ENCODE data around the gene SMIM30.

Gene SMIM30

DNA sequence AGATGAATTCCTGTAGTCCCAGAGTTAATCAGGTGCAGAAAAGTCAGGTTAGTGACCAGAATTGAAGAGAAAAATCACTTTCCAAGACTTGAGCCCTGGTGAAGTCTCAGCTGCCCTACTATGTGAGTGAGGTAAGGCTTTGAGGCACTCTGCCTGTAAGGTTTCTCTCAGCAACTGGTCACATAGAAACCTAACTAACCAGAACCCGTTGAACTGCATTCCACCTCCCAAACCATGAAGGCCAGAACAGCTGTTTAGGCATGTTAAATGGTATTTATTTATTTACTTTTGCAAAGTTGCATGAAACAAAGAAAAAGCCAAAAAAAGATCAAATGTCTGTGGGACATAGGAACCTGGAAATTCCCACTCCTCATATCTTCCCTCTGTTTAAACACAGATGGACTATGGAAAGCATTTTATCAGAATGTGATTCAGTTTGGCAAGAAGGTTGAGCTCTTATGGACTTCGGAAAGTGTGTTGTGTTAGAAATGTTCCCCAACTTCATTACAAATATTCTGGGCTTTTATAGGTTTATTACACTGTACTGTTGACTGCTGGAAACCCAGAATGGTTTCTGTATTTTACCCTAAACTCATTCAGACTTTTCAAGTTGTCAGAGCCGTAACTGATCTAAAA is 19.0 kb downstream of the SMIM30 start:
- no peak for DNase-seq

DNA sequence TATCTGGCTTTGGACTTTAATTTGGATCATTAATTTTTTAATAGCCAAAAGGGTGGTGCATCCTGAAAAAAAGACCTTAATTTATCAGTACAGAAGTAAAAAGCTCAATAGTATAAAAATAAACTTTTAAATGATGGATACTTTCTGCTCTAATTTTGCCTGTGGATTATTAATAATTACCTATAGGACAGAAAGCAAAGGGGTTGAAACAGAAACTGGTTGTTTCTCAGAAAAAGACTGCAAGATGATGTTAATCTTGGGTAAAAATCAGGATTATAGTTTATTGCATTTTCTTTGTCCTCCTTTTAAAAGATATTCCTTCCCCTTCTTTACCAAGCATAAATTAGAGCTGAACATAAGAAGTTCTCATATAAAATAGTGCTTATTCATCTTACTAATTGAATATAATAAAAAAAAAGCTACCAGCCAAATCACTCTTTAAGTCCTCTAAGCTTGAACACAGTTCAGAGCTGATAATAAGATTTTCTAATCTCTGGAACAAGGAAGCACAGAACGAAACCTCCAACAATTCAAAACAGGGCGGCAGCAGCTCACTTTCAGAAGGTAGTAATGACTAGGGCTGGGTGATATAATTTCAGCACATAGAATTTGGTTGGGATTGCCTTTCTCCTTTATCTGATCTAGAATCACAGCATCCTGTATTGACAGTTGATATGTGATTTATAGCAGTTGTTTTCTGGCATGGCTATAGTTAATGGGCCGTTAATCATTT is 23.7 kb downstream of the SMIM30 start:
- no peak for DNase-seq

DNA sequence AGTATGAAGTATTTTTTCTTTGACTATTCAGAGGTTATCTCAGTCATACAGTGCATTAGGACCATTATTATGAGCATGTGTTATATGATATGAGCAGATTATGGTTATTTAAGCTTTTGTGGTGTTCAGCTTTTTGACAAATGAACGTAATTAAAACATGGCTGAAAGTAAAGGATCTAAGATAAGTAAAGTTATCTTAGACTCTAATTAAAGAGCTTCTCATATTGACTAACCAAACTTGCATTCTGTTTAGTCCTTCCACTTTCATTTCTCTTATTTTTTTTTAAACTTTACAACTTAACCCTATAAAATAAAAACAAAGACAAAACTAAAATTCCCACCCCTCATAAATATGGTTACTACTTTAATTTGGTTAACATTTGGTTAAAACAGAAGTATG is 24.8 kb downstream of the SMIM30 start:
- no peak for DNase-seq

DNA sequence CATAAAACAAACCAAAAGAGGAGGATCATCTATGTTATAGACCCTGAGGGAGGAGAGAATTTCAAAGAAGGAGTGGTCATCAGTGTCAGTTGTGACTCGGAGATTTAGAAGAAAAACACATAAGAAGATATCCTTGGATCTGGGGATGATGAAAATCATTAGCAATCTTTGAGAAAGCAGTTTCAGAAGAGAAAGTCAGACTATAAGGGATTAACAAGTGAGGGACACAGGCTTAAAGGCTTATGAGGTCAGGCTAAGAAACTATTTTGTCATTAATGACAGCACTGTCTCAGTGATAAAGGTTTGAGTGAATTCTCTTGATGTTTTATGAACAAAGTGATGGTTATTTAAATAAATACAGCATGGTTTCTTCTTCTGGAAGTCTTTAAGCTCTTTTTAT is 25.6 kb downstream of the SMIM30 start:
- DNase-seq: peak; percentile 29

DNA sequence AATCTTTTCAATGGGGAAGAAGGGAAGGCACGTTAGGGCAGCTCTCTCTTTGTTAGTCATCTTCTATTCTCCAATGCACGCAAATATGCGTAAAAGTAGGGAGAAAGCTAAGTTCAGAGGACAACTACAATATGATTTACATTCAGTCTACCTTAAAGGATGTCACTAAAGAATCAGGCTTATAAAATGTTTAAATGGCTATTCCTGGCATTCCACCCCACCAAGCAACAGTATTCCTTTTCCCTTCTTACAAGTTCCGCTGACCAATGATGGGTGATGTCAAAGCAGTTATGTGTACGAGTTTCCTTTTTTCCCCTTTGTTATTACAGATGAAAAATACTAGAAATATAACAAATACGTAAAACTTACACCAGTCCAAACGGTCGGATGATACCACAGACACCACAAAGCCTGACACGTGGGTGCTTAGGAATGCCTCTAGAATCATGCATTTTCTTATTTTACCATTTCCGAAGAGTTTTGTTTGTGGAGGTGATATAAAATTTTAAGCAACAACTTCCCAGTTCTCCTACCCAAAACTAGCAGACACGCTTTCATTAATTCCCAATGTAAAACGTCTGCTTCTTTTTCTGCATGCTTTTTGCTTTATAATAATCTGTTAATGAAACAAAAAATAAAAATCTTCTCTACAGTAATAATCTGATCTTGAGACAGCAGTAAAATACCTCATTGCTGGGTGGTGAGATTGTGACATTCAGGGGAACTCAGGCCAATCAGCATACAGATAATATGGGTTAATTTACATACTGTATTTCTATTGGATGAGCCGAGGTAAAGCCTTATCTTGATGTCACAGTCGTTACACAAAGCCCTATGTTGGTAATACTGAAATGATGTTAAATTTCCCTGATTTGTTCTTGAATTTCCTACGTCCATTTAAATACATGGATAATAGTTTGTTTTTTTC is 31.0 kb downstream of the SMIM30 start:
- peak; percentile 86 for DNase-seq

DNA sequence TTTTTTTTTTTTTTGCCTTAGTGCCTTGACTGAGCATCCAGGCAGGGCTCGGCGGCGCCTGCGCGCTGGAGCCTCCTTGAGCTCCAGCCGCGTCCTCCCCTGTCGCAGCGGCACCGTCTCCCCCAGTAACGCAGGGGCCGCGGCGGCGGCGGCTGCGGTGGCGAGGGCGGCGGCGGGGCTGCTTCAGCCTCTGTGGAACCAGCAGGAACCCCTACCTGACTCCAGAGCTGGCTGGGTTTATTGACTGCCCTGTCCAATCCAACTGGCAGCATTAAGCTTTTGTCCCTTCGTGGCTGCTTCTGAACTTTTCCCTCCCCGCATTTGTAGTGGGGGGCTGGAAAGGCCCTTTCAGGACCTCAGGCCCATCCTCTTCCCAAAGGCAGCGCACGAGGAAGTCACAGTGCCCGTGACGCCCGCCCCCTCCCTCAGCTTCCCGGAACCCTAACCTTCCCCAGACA is 31.9 kb downstream of the SMIM30 start, which contains the start of gene GPR85:
Gene GPR85 (minus strand): TSS at position 397 of the 458 bp plus-strand sequence. CDS start 2,106 bp downstream, outside the sequence.
- DNase-seq: peak; percentile 63

DNA sequence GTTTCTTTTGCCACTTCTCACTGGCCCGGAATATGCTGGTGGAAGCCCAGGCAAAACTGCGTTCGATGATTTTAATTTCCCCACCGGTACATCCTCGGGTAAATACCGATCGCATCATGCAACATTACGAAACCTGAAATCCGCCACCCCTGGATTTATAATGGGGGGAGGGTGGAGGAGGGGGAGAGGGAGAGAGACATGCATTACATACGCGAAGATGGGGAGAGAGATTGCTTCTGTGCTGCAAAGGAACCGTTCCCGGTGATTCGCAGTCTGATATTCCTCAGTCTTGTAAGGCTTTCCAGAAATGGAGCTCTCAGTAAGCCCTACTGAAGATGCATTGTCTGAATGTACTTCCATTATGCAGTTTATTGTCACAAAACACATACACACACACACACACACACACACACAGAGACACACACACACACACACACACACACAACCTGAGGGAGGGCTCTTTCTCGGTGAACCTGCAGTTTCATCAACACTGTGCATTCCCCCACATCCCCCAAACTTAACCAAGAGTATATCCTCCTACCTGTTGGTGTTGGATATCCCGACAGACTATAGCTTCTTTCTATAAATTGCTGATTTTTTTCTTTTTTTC is 32.5 kb downstream of the SMIM30 start:
- DNase-seq: peak; percentile 27

DNA sequence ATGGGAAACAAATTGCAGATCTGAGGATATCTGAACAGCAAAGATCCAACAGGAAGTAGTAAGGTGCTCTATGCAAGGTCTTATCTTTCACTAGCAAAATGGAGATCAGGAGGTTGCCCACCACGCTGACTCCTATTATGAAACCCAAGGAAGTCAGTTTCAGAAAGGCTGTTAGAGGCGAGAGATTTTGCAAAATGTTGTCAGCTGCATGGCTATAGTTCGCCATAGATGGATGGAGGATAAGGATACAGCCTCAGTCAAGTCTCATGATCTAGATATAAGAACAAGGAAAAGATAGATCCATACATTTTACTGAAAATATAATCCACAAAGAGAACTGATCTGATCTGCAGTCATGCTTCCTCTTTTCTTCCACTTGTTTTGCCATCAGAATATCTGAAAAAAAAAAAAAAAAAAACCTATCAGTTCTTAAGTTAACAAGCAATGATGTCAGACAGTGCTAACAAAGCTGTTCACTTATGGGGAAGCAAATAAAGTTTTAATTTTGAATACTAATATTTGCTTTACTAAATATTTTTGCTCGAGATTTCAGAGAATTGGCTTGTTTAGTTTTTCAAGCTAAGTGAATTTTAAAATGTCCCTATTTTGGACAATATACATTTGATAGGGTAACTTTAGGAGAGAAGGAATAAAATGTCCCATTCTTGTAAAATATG is 33.7 kb downstream of the SMIM30 start:
- no peak for DNase-seq

DNA sequence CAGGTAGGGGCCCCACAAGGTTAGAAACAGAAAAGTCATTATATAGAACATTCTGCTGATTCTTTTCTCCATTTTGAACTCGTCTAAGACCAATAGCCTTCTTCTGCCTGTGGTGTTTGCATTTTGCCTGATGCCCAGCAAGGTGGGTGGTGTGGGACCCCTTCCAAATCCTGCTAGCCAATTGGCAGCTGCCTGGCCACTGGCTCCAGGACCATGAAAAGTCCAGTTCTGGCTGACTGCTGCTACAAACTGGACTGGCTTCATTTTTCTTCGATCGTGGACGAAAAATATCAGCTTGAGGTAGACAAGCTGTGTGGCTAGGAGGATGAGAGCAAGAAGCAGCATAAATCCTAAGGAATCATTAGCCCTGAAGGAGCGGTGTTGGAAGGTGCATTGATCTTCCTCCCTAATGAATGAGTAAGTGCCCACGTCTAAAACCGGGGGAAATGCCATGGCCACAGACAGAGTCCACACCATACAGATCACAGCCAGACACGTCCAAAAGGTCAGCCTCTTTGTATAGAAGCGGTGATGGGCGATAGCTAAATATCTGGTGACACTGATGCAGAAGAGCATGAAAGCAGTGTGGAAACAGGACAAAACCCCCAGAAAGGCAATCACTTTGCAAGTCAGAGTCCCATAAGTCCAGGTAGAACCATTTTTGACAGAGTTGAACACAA is 34.4 kb downstream of the SMIM30 start:
- DNase-seq: no peak

DNA sequence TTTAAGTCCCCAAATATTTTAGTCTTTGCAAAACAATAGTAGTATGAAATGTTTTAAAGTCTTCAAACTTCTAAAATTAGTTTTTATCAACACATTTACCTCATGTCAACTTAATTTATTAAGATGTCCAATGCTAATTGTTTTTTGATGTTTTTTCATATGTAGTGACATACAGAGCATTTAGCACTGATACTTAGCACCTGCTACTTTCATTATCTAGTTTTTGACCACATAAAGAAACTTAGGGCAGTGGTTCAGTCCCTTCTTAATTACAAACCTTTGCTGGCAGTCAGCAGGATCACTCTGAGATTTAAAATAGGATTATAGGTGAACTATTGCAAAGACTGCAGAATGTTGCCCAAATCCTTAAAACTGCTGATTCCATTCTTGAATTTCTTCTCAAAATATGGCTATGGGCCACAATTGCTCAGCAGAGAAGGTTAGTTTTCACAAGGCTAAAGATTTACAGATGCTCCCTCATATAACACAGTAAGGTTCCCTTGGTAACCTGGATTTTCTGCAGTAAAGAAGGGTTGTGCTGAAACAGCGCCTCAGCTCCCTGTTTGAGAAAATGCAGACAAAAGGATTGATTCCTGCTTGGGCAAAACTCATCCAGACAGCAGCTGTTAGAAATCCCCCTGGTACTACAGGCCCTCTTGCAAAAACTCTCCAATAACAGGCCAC is 35.1 kb downstream of the SMIM30 start:
- no peak for DNase-seq

DNA sequence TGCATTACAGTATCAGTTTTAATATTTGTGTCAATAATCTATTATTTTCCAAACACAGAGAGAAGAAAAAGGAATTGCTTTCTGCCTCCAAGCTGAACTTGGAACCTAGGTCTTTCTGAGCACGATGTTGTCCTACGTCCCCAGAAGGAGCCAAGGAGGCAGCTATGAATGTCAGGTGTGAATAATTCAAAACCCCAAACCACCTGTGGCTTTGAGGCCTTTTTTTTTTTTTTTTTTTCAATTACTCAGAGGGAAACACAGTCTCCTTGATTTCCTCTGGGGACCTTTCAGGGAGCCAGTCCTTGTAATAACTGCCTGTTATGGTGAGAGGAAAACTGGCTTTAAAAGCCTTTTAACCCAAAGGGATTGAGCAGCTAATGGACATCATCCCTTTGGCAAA is 40.0 kb downstream of the SMIM30 start:
- DNase-seq: no peak

DNA sequence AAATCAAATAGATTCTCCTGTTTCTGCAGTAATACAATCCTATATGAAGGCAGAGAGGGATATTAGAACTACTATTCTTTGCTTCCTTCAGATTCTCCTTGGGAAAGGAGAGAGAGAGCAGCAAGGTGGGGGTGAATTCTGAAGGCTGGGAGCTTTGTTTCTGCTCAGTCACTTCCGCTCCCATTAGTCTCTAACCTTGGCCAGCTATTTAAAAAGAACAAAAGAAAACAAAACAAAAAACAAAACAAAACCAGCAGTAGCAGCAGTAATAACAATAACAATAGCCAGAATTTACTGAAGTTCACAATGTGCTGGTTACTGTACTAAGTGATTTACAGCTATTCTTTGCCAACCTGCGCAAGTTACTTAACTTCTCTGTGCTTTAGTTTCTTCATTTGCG is 41.7 kb downstream of the SMIM30 start:
- DNase-seq: no peak

DNA sequence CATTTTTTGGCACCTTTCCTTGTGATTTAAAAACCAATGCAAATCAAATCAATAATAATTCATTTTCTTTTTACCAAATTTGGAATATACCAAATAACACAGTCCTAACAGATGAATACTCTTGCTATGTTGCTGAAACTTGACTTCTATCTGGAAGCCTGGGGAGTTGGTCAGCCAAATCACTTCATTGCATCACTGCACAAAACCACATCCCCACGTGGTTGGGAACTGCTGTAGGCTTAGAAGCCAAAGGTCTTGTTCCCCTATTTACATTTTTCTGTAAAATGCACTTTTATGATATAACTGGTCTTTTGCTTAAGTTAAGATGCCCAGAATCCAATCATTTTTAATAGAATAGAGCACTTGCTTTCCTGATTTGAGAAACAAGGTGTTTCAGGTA is 46.9 kb downstream of the SMIM30 start:
- DNase-seq: peak; percentile 47

All from fibroblast of upper back skin (primary cell).